Choroid plexus epithelial cell (primary cell): ENCODE measurements around the gene TCF4.
A peak's percentile ranks its signal among the peaks of the same experiment; 100 is the strongest.

ENCODE experiments used
- DNase-seq: peaks from one replicate; pipeline ENCODE4 v3.0.0-alpha.2; 2010; ENCODE audit warnings: low read depth
- H3K4me3 ChIP-seq: 2 replicates; pipeline ENCODE4 v1.5.1; 2011; ENCODE audit warnings: low read depth, mild to moderate bottlenecking, control low read depth, low read length, moderate library complexity
- CTCF ChIP-seq: conservative IDR thresholded peaks from 2 replicates; pipeline ENCODE4 v1.5.1; 2011; ENCODE audit warnings: low read depth, mild to moderate bottlenecking, control low read depth, inconsistent platforms, low read length, moderate library complexity

The TCF4 gene

GRCh38 chr18:55324166-55324565 is 263.8 kb downstream of the TCF4 start:
- DNase-seq: no peak
- no peak overlapping the region for H3K4me3 ChIP-seq
- TF ChIP-seq CTCF: no peak

- H3K4me3 ChIP-seq: peak overlapping the region; percentile 35
- no peak for TF ChIP-seq CTCF
- peak; percentile 46 for DNase-seq
Observed at GRCh38 chr18:55323051-55323994, 264.7 kb downstream of the TCF4 start.

- peak; percentile 97 for DNase-seq
- peak overlapping the region; percentile 71 for H3K4me3 ChIP-seq
- peak; percentile 20 for TF ChIP-seq CTCF
Observed at GRCh38 chr18:55322178-55322735, 265.7 kb downstream of the TCF4 start.

GRCh38 chr18:55321265-55322177 is 266.5 kb downstream of the TCF4 start:
- H3K4me3 ChIP-seq: peak overlapping the region; percentile 71
- peak; percentile 97 for DNase-seq
- no peak for TF ChIP-seq CTCF

- peak overlapping the region; percentile 71 for H3K4me3 ChIP-seq
- TF ChIP-seq CTCF: no peak
- peak; percentile 39 for DNase-seq
Observed at GRCh38 chr18:55320424-55321264, 267.3 kb downstream of the TCF4 start.
